ENCODE data around the gene VPS13D.
"Not testable (repeated sequence)": the region's sequence is repeated elsewhere in the genome, so short reads cannot be mapped to it uniquely, and the experiment has no call there.

VPS13D gene

GRCh38 chr1:12502336-12503109 lies 272.7 kb downstream of the VPS13D start:
- no peak for DNase-seq

GRCh38 chr1:12503709-12504108 lies 273.9 kb downstream of the VPS13D start:
- DNase-seq = no peak

GRCh38 chr1:12504601-12505000 lies 274.8 kb downstream of the VPS13D start:
- DNase-seq = no peak

GRCh38 chr1:12505231-12505630 lies 275.4 kb downstream of the VPS13D start:
- DNase-seq = no peak

- no peak for DNase-seq
Observed at GRCh38 chr1:12505639-12506280, 275.9 kb downstream of the VPS13D start.

GRCh38 chr1:12506281-12507280 lies 276.8 kb downstream of the VPS13D start:
- no peak for DNase-seq

GRCh38 chr1:12507631-12508030 lies 277.8 kb downstream of the VPS13D start:
- no peak for DNase-seq

- DNase-seq = no peak
Observed at GRCh38 chr1:12508849-12509248, 279.0 kb downstream of the VPS13D start.

- DNase-seq = no peak
Observed at GRCh38 chr1:12511128-12511484, 281.3 kb downstream of the VPS13D start.

GRCh38 chr1:12511516-12512468 lies 282.0 kb downstream of the VPS13D start:
- no peak for DNase-seq

- no peak for DNase-seq
Observed at GRCh38 chr1:12513181-12513580, 283.4 kb downstream of the VPS13D start.

GRCh38 chr1:12514590-12514989 lies 284.8 kb downstream of the VPS13D start:
- DNase-seq = no peak

- no peak for DNase-seq
Observed at GRCh38 chr1:12515234-12515633, 285.4 kb downstream of the VPS13D start.

- DNase-seq = no peak
Observed at GRCh38 chr1:12516741-12517140, 286.9 kb downstream of the VPS13D start.

GRCh38 chr1:12518931-12519692 lies 289.3 kb downstream of the VPS13D start:
- DNase-seq = no peak

- DNase-seq = no peak
Observed at GRCh38 chr1:12519693-12520364, 290.0 kb downstream of the VPS13D start.

GRCh38 chr1:12521096-12521495 lies 291.3 kb downstream of the VPS13D start:
- DNase-seq = no peak

GRCh38 chr1:12522780-12523179 lies 292.9 kb downstream of the VPS13D start:
- not testable (repeated sequence) for DNase-seq

- no peak for DNase-seq
Observed at GRCh38 chr1:12524266-12524665, 294.4 kb downstream of the VPS13D start.

GRCh38 chr1:12525311-12526181 lies 295.7 kb downstream of the VPS13D start:
- no peak for DNase-seq
